NCI-H1105 treated with DMSO at 0.1 percent for 48 hours (cell line): ENCODE results near the gene ZSWIM6.
"Not testable (repeated sequence)": the region's sequence is repeated elsewhere in the genome, so short reads cannot be mapped to it uniquely, and the experiment has no call there.

Experiments
- DNase-seq: peaks from one replicate; lab custom pipeline; 2025; lab: John Stamatoyannopoulos, UW

ZSWIM6 gene

GRCh38 chr5:61407706-61408270 lies 75.7 kb downstream of the ZSWIM6 start:
- DNase-seq = no peak

- DNase-seq = peak; percentile 85
Measured at GRCh38 chr5:61408476-61409168, 76.6 kb downstream of the ZSWIM6 start.

- DNase-seq = no peak
Measured at GRCh38 chr5:61409568-61409967, 77.5 kb downstream of the ZSWIM6 start.

GRCh38 chr5:61410811-61411210 lies 78.8 kb downstream of the ZSWIM6 start:
- DNase-seq = no peak

- no peak for DNase-seq
Measured at GRCh38 chr5:61412361-61412760, 80.3 kb downstream of the ZSWIM6 start.

- DNase-seq = not testable (repeated sequence)
Measured at GRCh38 chr5:61413205-61413604, 81.1 kb downstream of the ZSWIM6 start.

GRCh38 chr5:61414806-61415205 lies 82.7 kb downstream of the ZSWIM6 start:
- DNase-seq = no peak

- no peak for DNase-seq
Measured at GRCh38 chr5:61416010-61416409, 84.0 kb downstream of the ZSWIM6 start.

- no peak for DNase-seq
Measured at GRCh38 chr5:61416420-61416819, 84.4 kb downstream of the ZSWIM6 start.

GRCh38 chr5:61417340-61417739 lies 85.3 kb downstream of the ZSWIM6 start:
- DNase-seq = no peak

GRCh38 chr5:61417851-61418250 lies 85.8 kb downstream of the ZSWIM6 start:
- no peak for DNase-seq

- DNase-seq = no peak
Measured at GRCh38 chr5:61419106-61419505, 87.0 kb downstream of the ZSWIM6 start.

GRCh38 chr5:61420016-61420415 lies 88.0 kb downstream of the ZSWIM6 start:
- DNase-seq = no peak

- DNase-seq = not testable (repeated sequence)
Measured at GRCh38 chr5:61421262-61421661, 89.2 kb downstream of the ZSWIM6 start.

- DNase-seq = no peak
Measured at GRCh38 chr5:61423487-61424145, 91.6 kb downstream of the ZSWIM6 start.

- no peak for DNase-seq
Measured at GRCh38 chr5:61425918-61426317, 93.9 kb downstream of the ZSWIM6 start.

GRCh38 chr5:61429906-61430305 lies 97.8 kb downstream of the ZSWIM6 start:
- no peak for DNase-seq

- peak; percentile 24 for DNase-seq
Measured at GRCh38 chr5:61431923-61432620, 100.0 kb downstream of the ZSWIM6 start.

- DNase-seq = no peak
Measured at GRCh38 chr5:61435368-61435767, 103.3 kb downstream of the ZSWIM6 start.

- no peak for DNase-seq
Measured at GRCh38 chr5:61438298-61438970, 106.4 kb downstream of the ZSWIM6 start.

- DNase-seq = no peak
Measured at GRCh38 chr5:61440086-61440485, 108.0 kb downstream of the ZSWIM6 start.

- no peak for DNase-seq
Measured at GRCh38 chr5:61440596-61440995, 108.5 kb downstream of the ZSWIM6 start.
